Kidney (tissue), 14 donors: ENCODE measurements around the gene SUCLG2. TPM values are rescaled to one million over a fixed set of nuclear protein-coding genes. Genes with fewer than 3 reads are reported as not detected.

ENCODE experiments used
- DNase-seq, 5 donors: peaks; one replicate each; pipeline ENCODE4 v3.0.0-alpha.2; 2013 to 2020
- FAIRE-seq: peaks from 2 replicates; lab custom pipeline; 2012; peaks lifted over from hg19 to GRCh38; lab: Jason Lieb, UNC
- H3K27ac ChIP-seq, 2 donors: one replicate each; pipeline ENCODE4 v1.7.0; 2013; ENCODE audit warnings: low read depth in 2 of 2, low read length in 2 of 2, inconsistent platforms in 1 of 2
- H3K27me3 ChIP-seq: one replicate; pipeline ENCODE4 v1.7.1; 2013; ENCODE audit warnings: low read length, inconsistent platforms; ENCODE audit not compliant: control insufficient read depth, insufficient read depth
- H3K36me3 ChIP-seq, 3 donors: one replicate each; pipeline versions ENCODE4 v1.7.0 to v1.7.1; 2013; ENCODE audit warnings: low read length in 3 of 3, control low read depth in 1 of 3, inconsistent platforms in 1 of 3; ENCODE audit not compliant: insufficient read depth in 3 of 3, control insufficient read depth in 2 of 3
- H3K4me1 ChIP-seq, 3 donors: one replicate each; pipeline versions ENCODE4 v1.7.0 to v1.7.1; 2013; ENCODE audit warnings: low read length in 3 of 3, inconsistent platforms in 1 of 3, low read depth in 1 of 3; ENCODE audit not compliant: control insufficient read depth in 2 of 3, insufficient read depth in 2 of 3
- H3K4me3 ChIP-seq, 3 donors: one replicate each; pipeline versions ENCODE4 v1.7.0 to v1.8.1; 2013; ENCODE audit warnings: low read length in 3 of 3, control low read depth in 1 of 3, inconsistent platforms in 1 of 3
- H3K9ac ChIP-seq, 3 donors: one replicate each; pipeline versions ENCODE4 v1.7.0 to v1.7.1; 2013; ENCODE audit warnings: low read length in 3 of 3, control low read depth in 1 of 3, inconsistent platforms in 1 of 3
- H3K9me3 ChIP-seq, 3 donors: one replicate each; pipeline versions ENCODE4 v1.7.0 to v1.7.1; 2013; ENCODE audit warnings: low read length in 3 of 3, control low read depth in 1 of 3, inconsistent platforms in 1 of 3; ENCODE audit not compliant: control insufficient read depth in 2 of 3, insufficient read depth in 1 of 3
- intact Hi-C: fragments of 100-400 bp; cut with DNase I; formaldehyde crosslinking; loops from one replicate; pipeline ENCODE4 v1.11.1; 2022
- polyA plus RNA-seq: library from polyadenylated mRNA; stranded (reverse); fragments of 350-450 nt; fragmentation: Illumina TruSeq; extraction: RNeasy Lipid Tissue Mini Kit (QIAGEN cat#74804); gene quantifications from one replicate; pipeline ENCODE4 v1.2.3, GENCODE V29; 2014; ENCODE audit warnings: low read depth, low replicate concordance; ENCODE audit not compliant: insufficient read depth
- total RNA-seq: library from RNA; stranded (reverse); fragmentation: NEBNext Ultra II Directional; extraction: Animal tissue kit (Norgen Biotek cat#: 25700); gene quantifications from one replicate; pipeline ENCODE4 v1.2.1, GENCODE V29; 2021
- TF ChIP-seq, protein P1 (sequence below): IDR thresholded peaks from 3 replicates; pipeline ENCODE4 v1.5.1; 2012; ENCODE audit warnings: mild to moderate bottlenecking, moderate library complexity, borderline replicate concordance; ENCODE audit not compliant: insufficient read depth; ENCODE audit errors: extremely low read depth
- donor health status: control.
- donor health status: control.
- donor health status: control.
- donor health status: control.
- donor health status: control.
- donor health status: DM: yes; HTN: yes; CAD: no.
- donor health status: Normal renal cell carcinoma (clear cell type).

SUCLG2 gene
- total and polyA plus RNA-seq, 2 donors from 2014 or later = 62.8 to 117 TPM

DNA sequence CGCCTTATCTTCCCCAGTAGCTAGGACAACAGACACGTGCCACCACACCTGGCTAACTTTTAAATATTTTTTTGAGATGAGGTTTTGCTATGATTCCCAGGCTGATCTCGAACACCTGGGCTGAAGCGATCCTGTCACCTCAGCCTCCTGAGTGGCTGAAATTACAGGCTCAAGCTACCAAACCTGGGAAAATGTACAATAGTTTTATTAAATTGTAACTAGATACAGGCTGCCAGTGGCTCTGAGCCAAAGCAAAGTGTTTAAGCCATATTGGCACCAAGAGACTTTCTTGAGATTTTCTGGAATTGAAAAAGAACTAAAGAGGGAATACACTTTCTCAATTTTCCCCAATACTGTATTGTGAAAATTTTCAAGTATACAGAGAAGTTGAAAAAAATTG, 204.3 kb downstream of the SUCLG2 start:
- H3K4me3 ChIP-seq = no peak overlapping the region
- H3K9ac ChIP-seq = no peak overlapping the region
- no peaks in the 10 kb centered on the region for H3K36me3 ChIP-seq
- H3K27ac ChIP-seq = no peak overlapping the region
- FAIRE-seq = no peak
- H3K27me3 ChIP-seq = no peaks in the 10 kb centered on the region
- TF ChIP-seq, protein P1, sequence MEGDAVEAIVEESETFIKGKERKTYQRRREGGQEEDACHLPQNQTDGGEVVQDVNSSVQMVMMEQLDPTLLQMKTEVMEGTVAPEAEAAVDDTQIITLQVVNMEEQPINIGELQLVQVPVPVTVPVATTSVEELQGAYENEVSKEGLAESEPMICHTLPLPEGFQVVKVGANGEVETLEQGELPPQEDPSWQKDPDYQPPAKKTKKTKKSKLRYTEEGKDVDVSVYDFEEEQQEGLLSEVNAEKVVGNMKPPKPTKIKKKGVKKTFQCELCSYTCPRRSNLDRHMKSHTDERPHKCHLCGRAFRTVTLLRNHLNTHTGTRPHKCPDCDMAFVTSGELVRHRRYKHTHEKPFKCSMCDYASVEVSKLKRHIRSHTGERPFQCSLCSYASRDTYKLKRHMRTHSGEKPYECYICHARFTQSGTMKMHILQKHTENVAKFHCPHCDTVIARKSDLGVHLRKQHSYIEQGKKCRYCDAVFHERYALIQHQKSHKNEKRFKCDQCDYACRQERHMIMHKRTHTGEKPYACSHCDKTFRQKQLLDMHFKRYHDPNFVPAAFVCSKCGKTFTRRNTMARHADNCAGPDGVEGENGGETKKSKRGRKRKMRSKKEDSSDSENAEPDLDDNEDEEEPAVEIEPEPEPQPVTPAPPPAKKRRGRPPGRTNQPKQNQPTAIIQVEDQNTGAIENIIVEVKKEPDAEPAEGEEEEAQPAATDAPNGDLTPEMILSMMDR = no peak
- DNase-seq = no peak
- no peaks in the 10 kb centered on the region for H3K9me3 ChIP-seq
- no peaks in the 10 kb centered on the region for H3K4me1 ChIP-seq
- intact Hi-C loops = no loop called here

DNA sequence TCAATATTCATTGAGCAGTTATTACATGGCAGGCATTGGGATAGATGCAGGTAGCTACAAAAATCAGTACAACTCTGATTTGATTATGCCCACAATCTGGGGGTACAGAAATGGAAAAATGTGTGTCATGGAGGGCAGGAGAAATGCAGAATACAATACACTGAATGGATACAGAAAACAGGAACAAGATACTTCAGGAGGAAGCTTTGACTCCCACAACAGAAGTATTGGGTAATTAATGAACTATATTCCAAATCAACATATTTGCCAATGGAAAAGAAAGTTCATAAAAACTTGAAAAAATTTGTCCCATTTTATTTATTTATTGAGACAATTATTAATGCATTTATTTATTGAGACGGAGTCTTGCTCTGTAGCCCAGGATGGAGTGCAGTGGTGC, 207.0 kb downstream of the SUCLG2 start:
- H3K4me3 ChIP-seq = no peak overlapping the region
- no peak overlapping the region for H3K9ac ChIP-seq
- TF ChIP-seq, protein P1 = no peak
- no peaks in the 10 kb centered on the region for H3K9me3 ChIP-seq
- no peak for DNase-seq
- no peak for FAIRE-seq
- intact Hi-C loops = no loop called here
- no peaks in the 10 kb centered on the region for H3K36me3 ChIP-seq
- H3K27me3 ChIP-seq = no peaks in the 10 kb centered on the region
- H3K4me1 ChIP-seq = no peaks in the 10 kb centered on the region
- no peak overlapping the region for H3K27ac ChIP-seq

DNA sequence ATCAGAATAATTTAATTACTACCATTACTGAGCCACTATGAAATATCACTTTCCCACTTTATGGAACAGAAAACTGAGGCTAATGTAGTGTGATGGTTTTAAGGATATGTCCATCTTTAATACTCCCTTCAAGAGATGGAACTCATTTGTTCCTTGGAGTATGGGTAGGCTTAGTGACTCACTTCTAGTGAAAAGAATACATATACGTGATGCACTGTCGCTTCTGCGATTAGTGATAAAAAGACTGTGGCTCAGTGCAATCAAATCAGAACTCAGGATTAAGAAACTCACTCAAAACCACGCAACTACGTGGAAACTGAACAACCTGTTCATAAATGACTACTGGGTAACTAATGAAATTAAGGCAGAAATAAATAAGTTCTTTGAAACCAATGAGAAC, 216.6 kb downstream of the SUCLG2 start:
- no peak for FAIRE-seq
- H3K27me3 ChIP-seq = no peaks in the 10 kb centered on the region
- no peak overlapping the region for H3K27ac ChIP-seq
- intact Hi-C loops = no loop called here
- H3K4me3 ChIP-seq = no peak overlapping the region
- TF ChIP-seq, protein P1 = no peak
- H3K9ac ChIP-seq = no peak overlapping the region
- no peak for DNase-seq
- H3K9me3 ChIP-seq = no peaks in the 10 kb centered on the region
- H3K36me3 ChIP-seq = no peaks in the 10 kb centered on the region
- no peaks in the 10 kb centered on the region for H3K4me1 ChIP-seq

DNA sequence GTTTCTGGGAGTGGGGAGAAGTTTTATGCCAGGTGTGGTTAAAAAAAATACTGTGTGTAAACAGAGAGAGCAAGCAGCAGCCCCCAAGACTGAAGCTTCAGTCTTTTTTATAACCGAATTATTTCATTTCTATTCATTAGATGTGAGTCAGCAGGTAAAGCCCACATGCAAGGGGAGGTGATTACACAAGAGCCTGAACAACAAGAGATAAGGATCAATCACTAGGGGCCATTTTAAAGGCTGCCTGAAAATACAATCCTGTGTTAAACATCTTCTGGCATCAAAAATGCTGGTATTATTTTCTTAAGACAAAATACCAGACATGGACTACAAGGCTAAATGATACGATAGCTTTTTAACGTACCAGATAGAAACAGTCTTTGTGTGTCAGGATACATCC, 217.3 kb downstream of the SUCLG2 start:
- FAIRE-seq (no peak), DNase-seq (no peak)
- Histone ChIP-seq H3K36me3 (no peaks in the 10 kb centered on the region), H3K9ac (no peak overlapping the region), H3K4me1 (no peaks in the 10 kb centered on the region), H3K9me3 (no peaks in the 10 kb centered on the region), H3K4me3 (no peak overlapping the region), H3K27ac (no peak overlapping the region), H3K27me3 (no peaks in the 10 kb centered on the region)
- TF ChIP-seq, protein P1 = no peak
- intact Hi-C loops = no loop called here
